Dedifferentiated amniotic fluid mesenchymal stem cell (primary cell): ENCODE data around the gene OR2T5.
"Not testable (repeated sequence)": the region's sequence is repeated elsewhere in the genome, so short reads cannot be mapped to it uniquely, and the experiment has no call there.

Experiments used
- DNase-seq: peaks from one replicate; pipeline ENCODE4 v3.0.0-alpha.2; 2016; ENCODE audit errors: extremely low spot score

Gene OR2T5

DNA sequence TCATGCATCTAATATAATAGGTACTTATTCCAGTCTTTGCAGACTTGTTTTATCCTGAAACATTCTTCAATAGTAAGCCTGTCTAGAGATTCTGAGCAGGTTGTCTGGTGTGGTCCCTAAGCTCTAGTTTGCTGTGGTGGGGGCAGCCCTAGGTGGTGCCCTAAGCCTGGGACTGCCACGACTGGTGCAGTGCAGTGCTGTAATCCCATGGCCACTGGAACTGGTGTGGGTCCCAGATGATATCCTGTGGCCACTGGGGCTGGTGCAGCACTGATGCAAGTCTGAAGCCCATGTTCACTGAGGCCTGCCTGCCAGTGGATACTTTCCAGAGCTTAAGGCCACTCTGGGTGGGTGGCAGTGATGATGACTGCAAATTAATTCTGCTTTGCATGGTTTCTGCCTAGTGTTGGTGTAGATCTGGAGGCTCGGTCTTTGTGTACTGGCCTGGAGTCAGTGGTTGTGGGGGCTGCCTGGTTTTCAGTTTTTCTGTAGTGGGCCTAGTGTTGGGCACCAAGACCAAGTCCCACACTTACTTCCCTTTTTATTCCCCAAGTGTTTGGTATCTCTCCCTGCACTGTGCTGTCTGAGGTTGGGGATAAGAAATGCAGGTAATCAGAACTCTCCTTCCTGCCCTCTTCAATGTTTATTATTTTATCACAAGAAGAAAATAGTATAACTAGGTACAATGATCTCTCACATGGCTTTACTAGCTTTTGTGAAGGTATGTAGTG, 12.1 kb downstream of the OR2T5 start:
- not testable (repeated sequence) for DNase-seq

DNA sequence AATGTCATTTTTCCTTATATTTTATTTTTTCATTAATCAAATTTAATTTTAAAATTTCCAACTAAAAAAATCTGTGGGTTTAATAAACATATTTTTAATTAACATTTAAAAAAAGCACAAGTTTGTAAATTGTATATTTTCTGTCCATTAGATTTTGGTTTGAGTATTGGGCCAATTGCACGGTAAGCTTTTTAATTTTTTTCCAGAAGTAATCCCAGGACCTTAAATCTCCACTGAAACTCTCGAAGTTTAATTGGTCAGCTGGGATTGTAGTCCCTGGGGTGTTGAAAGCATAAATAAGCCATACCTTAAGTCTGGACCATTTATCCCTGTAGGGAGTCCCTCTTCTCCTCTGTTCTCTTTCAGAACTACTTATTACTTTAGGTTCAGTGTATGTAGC, 19.4 kb downstream of the OR2T5 start, which contains the start of gene OR2G6:
Gene OR2G6 (plus strand): TSS at position 301 of the 400 bp plus-strand sequence. CDS start 13,574 bp downstream, outside the sequence.
- not testable (repeated sequence) for DNase-seq

DNA sequence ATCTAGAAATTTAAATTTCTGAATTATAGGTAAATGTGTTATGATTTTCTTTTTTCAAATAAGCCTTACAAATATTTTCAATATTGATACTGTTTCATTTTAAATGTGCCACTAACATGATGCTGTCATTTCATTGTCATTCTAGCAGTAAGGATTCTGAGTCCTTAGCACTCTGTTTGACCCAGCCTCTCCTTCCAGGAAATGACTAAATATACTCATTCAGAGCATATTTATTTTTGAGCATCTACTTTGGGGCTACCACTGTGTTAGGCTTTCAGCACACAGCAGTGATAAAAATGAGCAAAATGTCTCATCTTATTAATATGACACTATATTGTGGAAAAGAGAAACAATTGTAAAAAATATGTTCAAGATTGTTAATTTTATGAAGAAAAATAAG, 21.8 kb downstream of the OR2T5 start:
- DNase-seq, result not testable (repeated sequence)

GRCh38 chr1:248521856-248522255, 33.5 kb downstream of the OR2T5 start:
- DNase-seq, result peak; percentile 2

DNA sequence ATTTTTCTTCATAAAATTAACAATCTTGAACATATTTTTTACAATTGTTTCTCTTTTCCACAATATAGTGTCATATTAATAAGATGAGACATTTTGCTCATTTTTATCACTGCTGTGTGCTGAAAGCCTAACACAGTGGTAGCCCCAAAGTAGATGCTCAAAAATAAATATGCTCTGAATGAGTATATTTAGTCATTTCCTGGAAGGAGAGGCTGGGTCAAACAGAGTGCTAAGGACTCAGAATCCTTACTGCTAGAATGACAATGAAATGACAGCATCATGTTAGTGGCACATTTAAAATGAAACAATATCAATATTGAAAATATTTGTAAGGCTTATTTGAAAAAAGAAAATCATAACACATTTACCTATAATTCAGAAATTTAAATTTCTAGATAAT, 49.1 kb downstream of the OR2T5 start:
- not testable (repeated sequence) for DNase-seq
